T-helper 2 cell treated with Interferon-gamma antibody and Interleukin-4, amounts not matched to agents 100 ng/mL and 5 ng/mL, for 36 hours (primary cell): ENCODE results near the gene PCCB. TPM values are rescaled to one million over a fixed set of nuclear protein-coding genes. Genes with fewer than 3 reads are reported as not detected.
"Not testable (repeated sequence)": the region's sequence is repeated elsewhere in the genome, so short reads cannot be mapped to it uniquely, and the experiment has no call there.

Experiments used
- intact Hi-C: fragments of 100-400 bp; cut with micrococcal nuclease; formaldehyde crosslinking; loops from one replicate; pipeline ENCODE4 v1.15.1; 2023
- total RNA-seq: library from RNA; stranded (reverse); gene quantifications from 2 replicates; pipeline ENCODE4 v1.2.3, GENCODE V29; 2022

The PCCB gene
- total RNA-seq, result 23.2 and 24.1 TPM in 2 replicates

GRCh38 chr3:136250059-136250902 is at the start of gene PCCB:
Gene PCCB, plus strand, starts transcription at chr3:136250340. Its CDS starts 36 bp downstream, at chr3:136250376.
- intact Hi-C loops, result loop anchor here (1.0 to 5.0 kb wide), 5 partner anchors 54 to 1937 kb away; partner anchors contain the start of genes ARMC8, MSL2, NCK1 and STAG1

GRCh38 chr3:136207489-136208115 is 42.5 kb upstream of the PCCB start:
- intact Hi-C loops, result no loop called here

- intact Hi-C loops, result no loop called here
These were observed 40.2 kb upstream of the PCCB start for GRCh38 chr3:136209921-136210320.

DNA sequence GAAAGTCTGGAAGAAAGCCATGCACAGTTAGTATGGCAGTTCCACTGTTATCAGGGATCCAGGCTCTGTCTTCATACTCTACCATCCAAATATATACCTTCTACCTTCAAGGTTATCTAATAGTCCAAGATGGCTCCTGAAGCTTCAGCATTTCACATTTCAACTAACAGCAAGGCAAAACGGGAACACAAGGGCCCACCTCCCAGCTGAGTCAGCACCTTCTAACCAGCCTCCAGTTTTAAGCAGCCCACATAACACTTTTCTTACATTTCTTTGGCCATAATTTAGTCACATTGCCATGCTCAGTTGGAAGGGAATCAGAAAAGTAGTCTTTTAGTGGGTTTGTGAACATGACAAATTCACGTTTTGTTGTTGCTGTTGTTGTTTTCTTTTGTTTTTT is 38.6 kb upstream of the PCCB start:
- intact Hi-C loops, result no loop called here

- intact Hi-C loops, result not testable (repeated sequence)
These were observed 27.4 kb upstream of the PCCB start for GRCh38 chr3:136222746-136223145.

GRCh38 chr3:136232413-136232812 is 17.7 kb upstream of the PCCB start:
- intact Hi-C loops, result no loop called here

DNA sequence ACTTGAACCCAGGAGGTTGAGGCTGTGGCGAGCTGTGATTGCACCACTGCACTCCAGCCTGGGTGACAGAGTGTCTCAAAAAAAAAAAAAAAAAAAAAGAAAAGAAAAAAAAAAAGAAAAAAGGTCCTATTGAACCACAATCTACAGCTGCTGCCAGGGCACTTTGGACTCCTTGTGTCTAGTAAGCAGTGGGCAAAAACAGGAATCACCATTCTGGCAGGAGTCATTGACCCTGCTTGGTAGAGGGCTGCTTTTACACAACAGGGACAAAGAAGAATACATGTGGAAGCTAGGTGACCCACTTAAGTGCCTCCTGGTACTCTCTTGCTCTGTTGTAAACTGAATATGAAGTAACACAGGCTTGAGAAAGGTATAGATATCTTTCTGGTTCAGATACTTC is 14.6 kb upstream of the PCCB start:
- intact Hi-C loops, result no loop called here

GRCh38 chr3:136236109-136236508 is 14.0 kb upstream of the PCCB start:
- intact Hi-C loops, result no loop called here

- intact Hi-C loops, result no loop called here
These were observed 13.0 kb upstream of the PCCB start for GRCh38 chr3:136237103-136237502.

GRCh38 chr3:136237961-136238649 is 12.0 kb upstream of the PCCB start:
- intact Hi-C loops, result no loop called here

GRCh38 chr3:136239094-136239493 is 11.0 kb upstream of the PCCB start:
- intact Hi-C loops, result no loop called here

DNA sequence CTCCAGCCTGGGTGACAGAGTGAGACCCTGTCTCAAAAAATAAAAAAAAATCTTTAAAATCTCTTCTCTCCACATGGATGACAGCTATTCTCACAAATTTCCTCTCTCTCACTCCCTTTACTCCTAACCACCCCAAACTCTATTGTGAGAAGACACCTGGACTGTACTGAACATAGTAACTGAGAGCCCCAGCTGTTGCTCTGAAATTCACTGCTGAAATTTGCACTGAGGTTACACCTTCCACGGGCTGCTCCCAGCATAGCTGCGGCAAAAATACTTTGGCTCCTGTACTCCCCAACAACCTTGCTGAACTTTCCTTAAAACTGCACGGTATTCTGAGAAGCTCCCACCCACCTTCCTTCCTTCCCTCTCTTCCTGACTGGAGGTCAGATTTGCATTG is 4.4 kb upstream of the PCCB start:
- intact Hi-C loops, result no loop called here

GRCh38 chr3:136247436-136247835 is 2.7 kb upstream of the PCCB start:
- intact Hi-C loops, result no loop called here

GRCh38 chr3:136247855-136248590 is 2.1 kb upstream of the PCCB start:
- intact Hi-C loops, result no loop called here

- intact Hi-C loops, result no loop called here
These were observed 1.0 kb upstream of the PCCB start for GRCh38 chr3:136249091-136249490.

GRCh38 chr3:136249593-136249992 is 547 bp upstream of the PCCB start:
- intact Hi-C loops, result no loop called here

DNA sequence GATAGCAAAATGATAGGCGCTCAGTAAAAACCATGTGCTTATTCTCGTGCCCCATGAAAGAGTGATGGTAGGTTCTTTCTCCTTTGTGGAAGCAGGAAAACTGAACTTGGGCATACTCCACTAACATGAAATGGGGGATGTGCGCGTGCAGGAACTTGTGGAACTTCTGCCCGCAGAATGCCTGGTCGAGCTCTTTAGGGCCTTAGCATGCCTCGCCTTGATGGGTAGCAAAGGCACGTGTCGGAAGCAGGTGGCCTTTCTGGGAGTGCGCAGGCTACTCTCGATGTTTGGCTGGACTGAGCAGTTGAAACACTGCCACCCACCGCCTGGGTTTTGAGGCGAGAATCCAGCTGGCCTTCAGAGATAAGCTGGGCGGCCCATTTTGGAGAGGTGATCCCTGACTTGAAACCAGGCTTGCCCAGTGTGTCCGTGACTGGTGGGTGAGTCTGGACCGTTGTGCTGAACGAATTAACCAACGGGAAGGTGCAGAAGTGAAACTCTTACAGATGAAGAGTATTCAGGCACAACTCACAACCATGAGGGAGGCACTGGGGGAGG is 842 bp downstream of the PCCB start:
- intact Hi-C loops, result loop anchor here (1.0 to 5.0 kb wide), 5 partner anchors 55 to 1936 kb away; partner anchors contain the start of genes ARMC8, MSL2, NCK1 and STAG1

- intact Hi-C loops, result loop anchor here (5.0 kb wide), 2 partner anchors 174 to 1936 kb away; partner anchors contain the start of gene ARMC8
These were observed 1.4 kb downstream of the PCCB start for GRCh38 chr3:136251511-136251910.

DNA sequence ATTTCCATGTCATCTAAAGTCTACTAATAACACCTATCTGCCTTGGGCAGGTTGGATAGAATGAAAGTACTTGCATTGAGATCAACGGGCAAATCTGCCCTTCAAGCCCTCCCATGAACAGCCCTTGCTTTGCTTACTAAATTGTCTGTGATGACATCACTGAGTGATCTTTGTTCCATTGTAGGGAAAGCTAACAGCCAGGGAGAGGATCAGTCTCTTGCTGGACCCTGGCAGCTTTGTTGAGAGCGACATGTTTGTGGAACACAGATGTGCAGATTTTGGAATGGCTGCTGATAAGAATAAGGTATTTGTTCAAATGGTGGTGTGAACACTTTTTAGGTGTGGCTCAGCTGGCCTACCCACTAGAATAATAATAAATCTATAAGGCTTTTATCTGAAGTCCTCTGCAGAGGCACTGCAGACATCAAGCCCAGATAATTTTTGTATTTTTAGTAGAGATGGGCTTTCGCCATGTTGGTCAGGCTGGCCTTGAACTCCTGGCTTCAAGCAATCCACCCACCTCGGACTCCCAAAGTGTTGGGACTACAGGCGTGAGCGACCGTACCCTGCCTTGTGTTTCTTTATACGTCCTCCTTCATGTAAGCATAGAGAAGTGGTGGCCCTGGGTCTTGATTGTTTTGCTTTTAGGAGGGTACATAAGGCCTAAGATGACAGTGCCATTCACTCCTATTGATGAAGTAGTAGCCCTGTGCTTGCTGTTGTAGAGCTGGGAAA is 5.7 kb downstream of the PCCB start:
- intact Hi-C loops, result no loop called here

GRCh38 chr3:136258199-136258598 is 8.1 kb downstream of the PCCB start:
- intact Hi-C loops, result no loop called here
